CD4-positive, alpha-beta T cell treated with Interleukin-1 beta for 1 hour (primary cell): ENCODE results near the gene RACK1.

Source experiments
- DNase-seq, 2 donors: peaks; one replicate each; pipeline ENCODE4 v3.0.0-alpha.2; 2020 to 2022

RACK1 gene

GRCh38 chr5:181259283-181259682 is 15.6 kb upstream of the RACK1 start:
- no peak for DNase-seq

GRCh38 chr5:181258576-181258975 is 14.9 kb upstream of the RACK1 start:
- DNase-seq, result no peak

- DNase-seq, result no peak
These were observed 12.3 kb upstream of the RACK1 start for GRCh38 chr5:181255836-181256578.

DNA sequence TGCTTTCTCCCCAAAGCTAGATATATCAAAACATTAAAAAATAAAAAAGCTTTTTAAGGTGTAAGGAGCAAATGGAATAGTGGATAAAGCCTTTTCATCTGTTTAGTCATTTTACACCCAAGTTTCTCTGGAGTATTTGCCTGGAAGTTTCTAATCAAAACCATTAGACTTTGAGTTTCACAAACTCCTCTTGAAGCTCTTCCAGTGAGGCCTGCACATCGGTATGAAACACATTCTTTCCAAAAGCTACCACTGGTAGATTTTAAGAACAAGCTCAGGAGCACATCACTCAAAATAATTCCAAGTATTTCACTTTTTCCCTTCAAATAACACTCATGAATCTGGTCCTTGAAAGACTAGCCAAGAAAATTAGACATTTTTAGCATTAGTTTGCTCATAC is 11.6 kb upstream of the RACK1 start:
- no peak for DNase-seq

DNA sequence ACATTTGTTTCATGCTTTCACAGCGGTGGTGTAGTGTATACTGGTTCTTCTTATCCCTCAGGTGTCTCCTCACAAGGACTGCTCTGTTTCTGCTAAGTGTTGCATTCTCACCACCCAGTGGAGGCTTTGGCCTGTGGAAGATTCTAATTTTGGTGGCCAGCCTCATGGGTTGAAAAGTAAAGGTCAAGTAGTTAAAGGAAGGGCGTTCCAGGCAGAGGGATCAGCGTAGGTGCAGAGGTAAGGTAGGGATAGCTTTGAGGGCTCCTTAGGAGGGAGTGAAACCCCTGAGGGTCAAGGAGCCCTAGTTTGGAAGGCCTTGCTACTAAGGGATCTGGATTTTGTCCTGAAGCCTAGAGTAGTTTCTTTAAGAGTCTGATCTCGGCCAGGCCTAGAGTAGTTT is 4.6 kb upstream of the RACK1 start:
- no peak for DNase-seq

GRCh38 chr5:181246276-181247049 is 2.8 kb upstream of the RACK1 start:
- DNase-seq, result peak; percentile 68 to 71

DNA sequence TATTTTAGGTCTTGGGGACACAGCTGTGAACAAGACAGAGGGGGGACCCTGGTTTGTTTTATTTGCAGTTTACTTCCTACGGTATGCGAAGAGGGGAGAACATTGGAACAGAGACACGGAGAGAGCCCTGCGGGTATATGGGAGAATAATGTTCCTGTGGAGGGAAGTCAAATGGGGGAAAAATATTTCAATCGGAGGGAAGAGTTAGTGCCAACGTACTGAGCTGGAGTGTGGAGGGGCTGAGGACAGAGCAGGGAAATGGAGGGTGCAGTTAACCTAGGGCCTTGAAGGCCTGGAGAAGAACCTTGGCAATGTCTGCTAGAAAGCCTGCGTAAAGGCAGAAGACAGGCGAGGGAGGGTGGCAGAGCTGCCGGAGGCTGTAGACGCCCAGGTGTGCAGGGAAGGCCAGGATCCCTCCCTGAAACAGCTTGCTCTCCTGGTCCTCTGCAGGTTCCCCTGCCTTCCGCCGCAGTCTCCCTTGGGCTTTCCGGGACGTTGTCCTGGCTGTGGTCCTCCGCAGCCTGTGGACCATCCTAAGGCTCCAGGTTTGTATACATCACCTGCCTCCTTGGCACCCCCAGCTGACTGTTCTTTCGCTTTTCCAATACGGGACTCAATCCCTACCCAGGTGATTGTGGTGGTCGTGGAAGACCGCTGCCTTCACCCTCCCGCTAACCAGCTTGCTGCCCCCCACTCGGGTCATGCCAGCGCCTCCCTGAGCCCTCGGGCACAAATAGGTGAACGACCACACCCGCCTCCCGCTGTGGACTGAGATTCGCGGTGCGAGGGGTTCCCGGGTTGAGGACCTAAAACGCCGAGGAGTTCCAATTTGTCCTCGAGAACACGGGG is 1.9 kb upstream of the RACK1 start:
- no peak for DNase-seq

GRCh38 chr5:181243018-181243563 is 615 bp downstream of the RACK1 start:
- DNase-seq, result no peak

GRCh38 chr5:181242031-181242451 is 1.7 kb downstream of the RACK1 start:
- DNase-seq, result no peak

DNA sequence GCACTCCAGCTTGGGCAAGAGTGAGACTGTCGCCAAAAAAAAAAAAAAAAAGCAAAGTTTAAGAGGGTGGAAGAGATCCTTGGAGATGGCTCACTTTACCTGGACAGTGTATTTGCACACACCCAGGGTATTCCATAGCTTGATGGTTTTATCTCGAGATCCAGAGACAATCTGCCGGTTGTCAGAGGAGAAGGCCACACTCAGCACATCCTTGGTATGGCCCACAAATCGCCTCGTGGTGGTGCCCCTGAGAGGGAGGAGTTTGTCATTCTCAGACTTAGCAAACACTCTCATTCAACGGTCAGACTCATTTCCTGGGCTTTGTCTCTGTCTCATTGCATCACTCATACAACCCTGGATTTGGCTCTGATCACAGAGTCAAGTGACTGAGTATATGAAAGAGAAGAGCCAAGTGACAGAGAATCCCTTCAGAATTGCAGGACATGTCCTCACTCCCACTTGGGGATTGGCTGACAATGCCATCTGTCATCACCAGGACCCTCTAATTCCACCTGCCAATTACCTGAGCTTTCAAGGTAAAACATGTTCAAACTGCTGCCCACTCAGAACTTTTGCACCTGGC is 2.2 kb downstream of the RACK1 start:
- DNase-seq, result peak; percentile 42 to 48

GRCh38 chr5:181239062-181239663 is 4.5 kb downstream of the RACK1 start:
- no peak for DNase-seq

- no peak for DNase-seq
These were observed 5.8 kb downstream of the RACK1 start for GRCh38 chr5:181237729-181238385.

DNA sequence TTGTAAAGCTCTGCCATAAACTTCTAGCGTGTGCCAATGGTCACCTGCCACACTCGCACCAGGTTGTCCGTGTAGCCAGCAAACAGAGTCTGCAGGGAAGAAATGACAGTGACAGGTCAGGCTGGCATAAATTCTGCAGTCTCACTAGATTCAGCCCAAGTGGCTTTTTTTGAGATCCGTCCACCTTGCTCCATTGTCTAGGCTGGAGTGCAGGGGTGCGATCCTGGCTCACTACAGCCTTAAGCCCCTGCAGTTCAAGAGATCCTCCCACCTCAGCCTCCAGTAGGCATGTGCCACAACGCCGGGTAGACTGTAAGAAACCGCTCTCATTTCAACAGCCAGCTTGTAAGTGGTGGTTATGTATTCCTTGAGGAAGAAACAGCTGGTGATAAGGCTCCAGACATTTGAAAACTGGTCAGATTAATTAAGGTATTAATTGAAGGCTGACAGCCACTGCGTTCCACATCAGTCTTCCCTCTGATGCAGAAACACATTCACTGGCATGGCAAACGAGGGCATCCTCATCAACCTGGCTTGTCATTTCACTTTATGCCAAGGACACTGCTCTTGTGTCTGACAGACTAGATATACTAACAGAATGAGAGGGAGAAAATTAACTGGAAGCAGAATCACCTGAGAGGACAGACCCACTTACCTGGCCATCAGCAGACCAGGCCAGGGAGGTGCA is 6.6 kb downstream of the RACK1 start:
- no peak for DNase-seq

DNA sequence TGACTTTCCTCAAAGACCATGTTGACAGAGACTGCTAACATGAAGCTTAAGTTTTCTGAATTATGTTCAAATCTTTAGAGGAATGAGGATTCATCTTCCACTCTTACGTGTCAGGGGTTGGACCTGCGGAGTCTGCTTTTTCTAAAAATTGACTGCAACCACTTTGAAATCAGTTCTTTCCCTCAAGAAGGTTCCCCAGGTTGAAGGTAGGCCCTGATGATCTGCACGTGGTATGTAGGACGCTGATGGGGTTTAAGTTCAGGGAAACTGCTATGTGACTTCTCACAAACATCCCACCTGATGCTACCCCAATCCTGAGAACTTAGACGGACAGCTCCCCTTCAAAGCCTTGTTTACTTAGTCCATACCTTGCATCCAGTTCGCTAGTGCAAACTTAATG is 7.2 kb downstream of the RACK1 start:
- DNase-seq, result no peak

DNA sequence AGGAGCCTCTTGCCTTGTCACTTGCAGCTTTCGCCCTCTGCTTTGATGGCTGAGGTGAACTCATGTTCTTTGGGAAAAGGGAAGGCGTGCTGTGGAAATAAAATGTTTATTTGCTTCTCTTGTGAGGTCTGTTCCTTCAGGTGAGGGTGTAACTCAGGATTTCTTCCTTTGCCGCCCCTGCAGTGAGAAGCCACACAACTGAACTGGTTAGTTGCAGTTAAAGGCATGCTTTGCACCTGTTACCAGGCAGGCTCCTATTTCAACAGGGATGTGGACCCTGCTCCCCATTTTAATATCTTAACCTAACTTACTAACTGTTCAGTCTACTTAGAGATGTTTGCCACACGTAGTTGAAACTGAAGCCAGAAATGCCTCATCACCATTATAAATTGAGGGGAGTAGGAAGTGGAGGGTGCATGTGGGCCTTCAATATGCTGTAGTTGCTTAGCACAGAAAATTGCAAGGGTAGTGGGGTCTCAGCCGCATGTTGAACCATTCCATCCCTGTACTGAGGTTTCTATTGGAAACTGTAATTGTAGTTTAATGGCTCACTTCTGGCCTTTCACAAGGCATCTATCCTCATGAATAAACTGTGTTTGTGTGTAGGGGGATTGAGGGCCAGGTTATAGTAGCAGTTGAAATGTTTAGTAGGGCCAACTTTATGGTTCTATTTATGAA is 7.9 kb downstream of the RACK1 start:
- DNase-seq, result no peak

DNA sequence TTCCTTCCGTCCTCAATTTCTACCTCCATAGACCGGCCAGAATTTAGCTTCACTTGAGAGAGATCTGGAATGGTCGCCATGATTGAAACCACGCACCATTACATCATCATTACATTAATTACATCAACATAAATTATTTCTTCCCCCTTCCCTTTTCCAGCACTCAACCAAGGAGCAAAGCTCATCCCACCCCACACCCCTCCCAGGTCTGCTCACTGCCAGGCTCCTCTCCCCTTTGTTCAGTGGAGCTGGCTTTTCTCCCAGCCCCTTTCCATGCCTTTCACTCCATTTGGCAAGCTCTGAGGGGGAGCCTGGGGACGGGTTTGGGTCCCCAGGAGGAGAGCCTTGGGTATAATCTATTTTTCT is 8.4 kb downstream of the RACK1 start:
- no peak for DNase-seq

GRCh38 chr5:181234455-181235306 is 9.0 kb downstream of the RACK1 start:
- no peak for DNase-seq

DNA sequence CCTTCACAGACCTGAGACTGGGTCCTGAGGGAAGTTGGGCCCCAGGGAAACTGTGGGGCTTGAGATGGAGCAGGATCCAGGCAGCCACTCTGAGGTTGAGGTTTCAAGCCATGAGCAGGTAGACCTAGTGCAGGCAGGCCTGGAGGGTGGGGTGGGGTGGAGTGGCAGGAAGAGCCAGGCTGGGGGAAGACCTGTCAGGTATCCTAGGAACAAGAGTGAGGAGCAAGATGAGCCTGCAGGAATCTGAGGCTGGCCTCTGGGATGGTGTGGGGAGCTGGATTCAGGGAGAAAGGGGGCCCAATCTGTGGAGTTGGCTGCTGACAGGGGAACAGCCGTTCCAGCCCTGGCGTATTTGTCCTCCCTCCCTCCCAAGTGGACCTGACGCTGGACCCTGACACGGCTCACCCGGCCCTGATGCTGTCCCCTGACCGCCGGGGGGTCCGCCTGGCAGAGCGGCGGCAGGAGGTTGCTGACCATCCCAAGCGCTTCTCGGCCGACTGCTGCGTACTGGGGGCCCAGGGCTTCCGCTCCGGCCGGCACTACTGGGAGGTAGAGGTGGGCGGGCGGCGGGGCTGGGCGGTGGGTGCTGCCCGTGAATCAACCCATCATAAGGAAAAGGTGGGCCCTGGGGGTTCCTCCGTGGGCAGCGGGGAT is 9.8 kb downstream of the RACK1 start:
- DNase-seq, result no peak
